ENCODE results near the gene AMDHD2.

- TF ChIP-seq, protein P1, sequence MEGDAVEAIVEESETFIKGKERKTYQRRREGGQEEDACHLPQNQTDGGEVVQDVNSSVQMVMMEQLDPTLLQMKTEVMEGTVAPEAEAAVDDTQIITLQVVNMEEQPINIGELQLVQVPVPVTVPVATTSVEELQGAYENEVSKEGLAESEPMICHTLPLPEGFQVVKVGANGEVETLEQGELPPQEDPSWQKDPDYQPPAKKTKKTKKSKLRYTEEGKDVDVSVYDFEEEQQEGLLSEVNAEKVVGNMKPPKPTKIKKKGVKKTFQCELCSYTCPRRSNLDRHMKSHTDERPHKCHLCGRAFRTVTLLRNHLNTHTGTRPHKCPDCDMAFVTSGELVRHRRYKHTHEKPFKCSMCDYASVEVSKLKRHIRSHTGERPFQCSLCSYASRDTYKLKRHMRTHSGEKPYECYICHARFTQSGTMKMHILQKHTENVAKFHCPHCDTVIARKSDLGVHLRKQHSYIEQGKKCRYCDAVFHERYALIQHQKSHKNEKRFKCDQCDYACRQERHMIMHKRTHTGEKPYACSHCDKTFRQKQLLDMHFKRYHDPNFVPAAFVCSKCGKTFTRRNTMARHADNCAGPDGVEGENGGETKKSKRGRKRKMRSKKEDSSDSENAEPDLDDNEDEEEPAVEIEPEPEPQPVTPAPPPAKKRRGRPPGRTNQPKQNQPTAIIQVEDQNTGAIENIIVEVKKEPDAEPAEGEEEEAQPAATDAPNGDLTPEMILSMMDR (conservative IDR thresholded peaks at IDR 0.05; ENCODE audit: low read length): peak; percentile 98
- no peak for TF ChIP-seq EZH2phosphoT487 (IDR thresholded peaks at IDR 0.05; ENCODE audit: borderline replicate concordance, low read depth, low read length)
These were observed 19.0 kb upstream of the AMDHD2 start for GRCh38 chr16:2500918-2501750.
